K562 (cell line): Measurements from ENCODE around the gene C10orf105. TPM values are rescaled to one million over a fixed set of nuclear protein-coding genes. Genes with fewer than 3 reads are reported as not detected.

Experiments
- ATF3 ChIP-seq, 2 experiments: fragments of 450-650 bp in 1 of 2; sonication (generic) in 1 of 2; formaldehyde crosslinking in 1 of 2; IDR thresholded peaks in 1 of 2; conservative IDR thresholded peaks in 1 of 2; 2 replicates each; pipeline versions ENCODE4 v1.6.1 to v1.8.1; 2016 to 2023; ENCODE audit warnings: mild to moderate bottlenecking in 2 of 2, moderate library complexity in 2 of 2, inconsistent platforms in 1 of 2, missing genetic modification reagents in 1 of 2
- CREB3L1 ChIP-seq: fragments of 450-650 bp; IDR thresholded peaks from 2 replicates; pipeline ENCODE4 v1.6.1; 2014; ENCODE audit warnings: low read depth, mild to moderate bottlenecking, moderate library complexity, borderline replicate concordance
- HMG20A ChIP-seq: fragments of 450-650 bp; formaldehyde crosslinking; conservative IDR thresholded peaks from 2 replicates; pipeline ENCODE4 v1.4.0; 2020; ENCODE audit warnings: mild to moderate bottlenecking, mixed read lengths
- JUN ChIP-seq, 2 experiments: sonication (generic) in 1 of 2; formaldehyde crosslinking in 1 of 2; IDR thresholded peaks; 2 replicates each; pipeline versions ENCODE4 v1.6.1 to v1.8.0; 2012 to 2022; ENCODE audit warnings: borderline replicate concordance in 2 of 2, mild to moderate bottlenecking in 2 of 2, improper control_type of control experiment in 1 of 2, low read depth in 1 of 2, low read length in 1 of 2, missing genetic modification reagents in 1 of 2
- NCOA2 ChIP-seq, 2 experiments: fragments of 450-650 bp; IDR thresholded peaks; 2 replicates each; pipeline ENCODE4 v1.6.1; 2018; ENCODE audit warnings: mild to moderate bottlenecking in 2 of 2, moderate library complexity in 1 of 2; ENCODE audit not compliant: partially characterized antibody in 2 of 2
- PRDM10 ChIP-seq: fragments of 450-650 bp; IDR thresholded peaks from 2 replicates; pipeline ENCODE4 v1.6.1; 2018; ENCODE audit not compliant: partially characterized antibody
- PRMT5 ChIP-seq: sonication (generic); formaldehyde crosslinking; IDR thresholded peaks from 2 replicates; pipeline ENCODE4 v1.5.0; 2020; ENCODE audit warnings: missing genetic modification reagents
- TBL1XR1 ChIP-seq, 2 experiments: IDR thresholded peaks; 2 replicates each; pipeline ENCODE4 v1.6.1; 2012; ENCODE audit warnings: improper control_type of control experiment in 2 of 2, low read length in 2 of 2, mild to moderate bottlenecking in 1 of 2
- TFAP4 ChIP-seq: sonication (generic); formaldehyde crosslinking; IDR thresholded peaks from 2 replicates; pipeline ENCODE4 v1.8.0; 2022; ENCODE audit warnings: missing genetic modification reagents, mild to moderate bottlenecking, moderate library complexity, borderline replicate concordance
- XRCC3 ChIP-seq: fragments of 450-650 bp; IDR thresholded peaks from 2 replicates; pipeline ENCODE4 v1.6.1; 2017; ENCODE audit warnings: mild to moderate bottlenecking, moderate library complexity
- ZNF165 ChIP-seq: fragments of 250-450 bp; sonication (Bioruptor Pico); IDR thresholded peaks from 2 replicates; pipeline ENCODE4 v1.4.0; 2020; ENCODE audit warnings: borderline replicate concordance
- ZNF212 ChIP-seq: fragments of 450-650 bp; formaldehyde crosslinking; IDR thresholded peaks from 2 replicates; pipeline ENCODE4 v1.4.0; 2020; ENCODE audit warnings: mild to moderate bottlenecking
- ZNF263 ChIP-seq: sonication (generic); formaldehyde crosslinking; IDR thresholded peaks from 2 replicates; pipeline ENCODE4 v1.8.0; 2022; ENCODE audit warnings: mild to moderate bottlenecking, missing genetic modification reagents, borderline replicate concordance
- ZNF785 ChIP-seq: fragments of 250-450 bp; sonication (Bioruptor Pico); IDR thresholded peaks from 2 replicates; pipeline ENCODE4 v1.4.0; 2020; ENCODE audit warnings: mild to moderate bottlenecking
- polyA plus RNA-seq, 8 experiments: library from polyadenylated mRNA; depleted of rRNA in 4 of 8; stranded (reverse) in 5 of 8; unstranded in 3 of 8; fragments of >200 nt; fragmentation: Nextera tagmentation in 2 of 8; fragmentation: Illumina TruSeq in 1 of 8; extraction: Ambion mirVana in 2 of 8; extraction: Trizol in 1 of 8; gene quantifications; 2 replicates each; pipeline versions ENCODE4 v1.2.1 to v1.2.3, GENCODE V29; 2011 to 2014; ENCODE audit warnings: inconsistent platforms in 1 of 8, missing spikeins in 1 of 8
- total RNA-seq, 7 experiments: library from RNA; depleted of rRNA in 6 of 7; stranded (reverse); fragments of >200 nt in 6 of 7; fragmentation: Illumina TruSeq in 2 of 7; extraction: Trizol in 2 of 7; gene quantifications; 2 replicates each; pipeline versions ENCODE4 v1.2.1 to v1.2.3, GENCODE V29; 2011 to 2021; ENCODE audit warnings: low replicate concordance in 1 of 7
- TF ChIP-seq, protein P1 (sequence below), 2 experiments: fragments of 450-650 bp in 1 of 2; sonication (generic) in 1 of 2; formaldehyde crosslinking; conservative IDR thresholded peaks; 2 replicates each; pipeline versions ENCODE4 v1.4.0 to v1.8.1; 2020 to 2022; ENCODE audit warnings: mild to moderate bottlenecking in 1 of 2, missing genetic modification reagents in 1 of 2
- TF ChIP-seq, protein P2 (sequence below): sonication (generic); formaldehyde crosslinking; IDR thresholded peaks from 2 replicates; pipeline ENCODE4 v1.8.0; 2022; ENCODE audit warnings: mild to moderate bottlenecking, missing genetic modification reagents

The C10orf105 gene
- total and polyA plus RNA-seq, 9 of the 15 experiments (the other 6 are each of a cell fraction or from before 2014, with no cell fraction given) = 0.03 to 0.25 (median 0.04) TPM; not detected in 3

GRCh38 chr10:71747039-71747531, 27.5 kb upstream of the C10orf105 start (continued):
- TF ChIP-seq PRDM10 (no peak), TFAP4 (CRISPR knock-in tag) (peak; percentile 22; the same call in 1 of the 2 replicates), ZNF165 (CRISPR knock-in tag) (no peak), ZNF263 (CRISPR knock-in tag) (no peak), NCOA2 (IDR thresholded peaks at IDR 0.05; ENCODE audit: partially characterized antibody in 2 of 2) (no peak), ATF3 (IDR thresholded peaks at IDR 0.05) (no peak), ATF3 (CRISPR knock-in tag; conservative IDR thresholded peaks at IDR 0.05) (no peak), XRCC3 (no peak), HMG20A (CRISPR knock-in tag) (no peak), ZNF785 (no peak), ZNF212 (no peak), TBL1XR1 (IDR thresholded peaks at IDR 0.05; ENCODE audit: low read length in 2 of 2) (no peak), PRMT5 (CRISPR knock-in tag) (no peak), CREB3L1 (no peak), JUN (IDR thresholded peaks at IDR 0.05; ENCODE audit: borderline replicate concordance, low read depth, low read length) (no peak), JUN (CRISPR knock-in tag; IDR thresholded peaks at IDR 0.05; ENCODE audit: borderline replicate concordance) (no peak)
- TF ChIP-seq, protein P1, sequence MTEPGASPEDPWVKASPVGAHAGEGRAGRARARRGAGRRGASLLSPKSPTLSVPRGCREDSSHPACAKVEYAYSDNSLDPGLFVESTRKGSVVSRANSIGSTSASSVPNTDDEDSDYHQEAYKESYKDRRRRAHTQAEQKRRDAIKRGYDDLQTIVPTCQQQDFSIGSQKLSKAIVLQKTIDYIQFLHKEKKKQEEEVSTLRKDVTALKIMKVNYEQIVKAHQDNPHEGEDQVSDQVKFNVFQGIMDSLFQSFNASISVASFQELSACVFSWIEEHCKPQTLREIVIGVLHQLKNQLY (CRISPR knock-in tag; conservative IDR thresholded peaks at IDR 0.05) = peak in 1 of 2 experiments; percentile 31; a peak in 2 of 4 replicates
- TF ChIP-seq, protein P2, sequence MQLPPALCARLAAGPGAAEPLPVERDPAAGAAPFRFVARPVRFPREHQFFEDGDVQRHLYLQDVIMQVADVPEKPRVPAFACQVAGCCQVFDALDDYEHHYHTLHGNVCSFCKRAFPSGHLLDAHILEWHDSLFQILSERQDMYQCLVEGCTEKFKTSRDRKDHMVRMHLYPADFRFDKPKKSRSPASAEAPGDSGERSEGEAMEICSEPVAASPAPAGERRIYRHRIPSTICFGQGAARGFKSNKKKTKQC (CRISPR knock-in tag) = no peak
